HepG2 (cell line): ENCODE data around the gene SLC34A2.

ENCODE experiments used
- EP300 ChIP-seq, 3 experiments: sonication (generic) in 1 of 3; formaldehyde crosslinking in 1 of 3; IDR thresholded peaks; 2 replicates each; pipeline versions ENCODE4 v1.5.1 to v1.6.1; 2011 to 2020; ENCODE audit warnings: low read depth in 2 of 3, low read length in 2 of 3, borderline replicate concordance in 1 of 3, improper control_type of control experiment in 1 of 3, mild to moderate bottlenecking in 1 of 3, missing genetic modification reagents in 1 of 3, moderate library complexity in 1 of 3
- TF ChIP-seq, protein P1 (sequence below): IDR thresholded peaks from 2 replicates; pipeline ENCODE4 v1.6.1; 2016; ENCODE audit warnings: low read depth, missing genetic modification reagents, missing compliant biosample characterization

DNA sequence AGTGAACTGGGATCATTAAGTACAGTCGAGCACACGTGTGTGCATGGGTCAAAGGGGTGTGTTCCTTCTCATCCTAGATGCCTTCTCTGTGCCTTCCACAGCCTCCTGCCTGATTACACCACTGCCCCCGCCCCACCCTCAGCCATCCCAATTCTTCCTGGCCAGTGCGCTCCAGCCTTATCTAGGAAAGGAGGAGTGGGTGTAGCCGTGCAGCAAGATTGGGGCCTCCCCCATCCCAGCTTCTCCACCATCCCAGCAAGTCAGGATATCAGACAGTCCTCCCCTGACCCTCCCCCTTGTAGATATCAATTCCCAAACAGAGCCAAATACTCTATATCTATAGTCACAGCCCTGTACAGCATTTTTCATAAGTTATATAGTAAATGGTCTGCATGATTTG is 22.3 kb downstream of the SLC34A2 start:
- TF ChIP-seq, protein P1, sequence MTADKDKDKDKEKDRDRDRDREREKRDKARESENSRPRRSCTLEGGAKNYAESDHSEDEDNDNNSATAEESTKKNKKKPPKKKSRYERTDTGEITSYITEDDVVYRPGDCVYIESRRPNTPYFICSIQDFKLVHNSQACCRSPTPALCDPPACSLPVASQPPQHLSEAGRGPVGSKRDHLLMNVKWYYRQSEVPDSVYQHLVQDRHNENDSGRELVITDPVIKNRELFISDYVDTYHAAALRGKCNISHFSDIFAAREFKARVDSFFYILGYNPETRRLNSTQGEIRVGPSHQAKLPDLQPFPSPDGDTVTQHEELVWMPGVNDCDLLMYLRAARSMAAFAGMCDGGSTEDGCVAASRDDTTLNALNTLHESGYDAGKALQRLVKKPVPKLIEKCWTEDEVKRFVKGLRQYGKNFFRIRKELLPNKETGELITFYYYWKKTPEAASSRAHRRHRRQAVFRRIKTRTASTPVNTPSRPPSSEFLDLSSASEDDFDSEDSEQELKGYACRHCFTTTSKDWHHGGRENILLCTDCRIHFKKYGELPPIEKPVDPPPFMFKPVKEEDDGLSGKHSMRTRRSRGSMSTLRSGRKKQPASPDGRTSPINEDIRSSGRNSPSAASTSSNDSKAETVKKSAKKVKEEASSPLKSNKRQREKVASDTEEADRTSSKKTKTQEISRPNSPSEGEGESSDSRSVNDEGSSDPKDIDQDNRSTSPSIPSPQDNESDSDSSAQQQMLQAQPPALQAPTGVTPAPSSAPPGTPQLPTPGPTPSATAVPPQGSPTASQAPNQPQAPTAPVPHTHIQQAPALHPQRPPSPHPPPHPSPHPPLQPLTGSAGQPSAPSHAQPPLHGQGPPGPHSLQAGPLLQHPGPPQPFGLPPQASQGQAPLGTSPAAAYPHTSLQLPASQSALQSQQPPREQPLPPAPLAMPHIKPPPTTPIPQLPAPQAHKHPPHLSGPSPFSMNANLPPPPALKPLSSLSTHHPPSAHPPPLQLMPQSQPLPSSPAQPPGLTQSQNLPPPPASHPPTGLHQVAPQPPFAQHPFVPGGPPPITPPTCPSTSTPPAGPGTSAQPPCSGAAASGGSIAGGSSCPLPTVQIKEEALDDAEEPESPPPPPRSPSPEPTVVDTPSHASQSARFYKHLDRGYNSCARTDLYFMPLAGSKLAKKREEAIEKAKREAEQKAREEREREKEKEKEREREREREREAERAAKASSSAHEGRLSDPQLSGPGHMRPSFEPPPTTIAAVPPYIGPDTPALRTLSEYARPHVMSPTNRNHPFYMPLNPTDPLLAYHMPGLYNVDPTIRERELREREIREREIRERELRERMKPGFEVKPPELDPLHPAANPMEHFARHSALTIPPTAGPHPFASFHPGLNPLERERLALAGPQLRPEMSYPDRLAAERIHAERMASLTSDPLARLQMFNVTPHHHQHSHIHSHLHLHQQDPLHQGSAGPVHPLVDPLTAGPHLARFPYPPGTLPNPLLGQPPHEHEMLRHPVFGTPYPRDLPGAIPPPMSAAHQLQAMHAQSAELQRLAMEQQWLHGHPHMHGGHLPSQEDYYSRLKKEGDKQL (CRISPR knock-in tag): no peak
- TF ChIP-seq EP300 (IDR thresholded peaks at IDR 0.05; ENCODE audit: low read depth in 2 of 2, low read length in 2 of 2) (no peak), EP300 (CRISPR knock-in tag; IDR thresholded peaks at IDR 0.05; ENCODE audit: borderline replicate concordance) (no peak)
